SK-N-SH (cell line): ENCODE data around the gene PDHX. TPM values are rescaled to one million over a fixed set of nuclear protein-coding genes. Genes with fewer than 3 reads are reported as not detected.

Experiments used
- CTCF ChIA-PET: fragments of 300-600, 350-600 bp; formaldehyde crosslinking; extraction: SDS; loops from one replicate; lab custom pipeline; 2021; lab: Yijun Ruan, JAX
- POLR2A ChIA-PET: fragments of 350-600 bp; sonication (Branson Sonifier 250); formaldehyde crosslinking; extraction: SDS; loops from one replicate; lab custom pipeline; 2020; ENCODE audit warnings: antibody characterized with exemption, inconsistent platforms; lab: Yijun Ruan, JAX
- DNase-seq: peaks from one replicate; pipeline ENCODE4 v3.0.0; 2012
- H2AFZ ChIP-seq: fragments of 200-600 bp; sonication (generic); 2 replicates; pipeline ENCODE4 v1.8.1; 2016; ENCODE audit warnings: antibody characterized with exemption, mild to moderate bottlenecking, low read depth
- H3F3A ChIP-seq: fragments of 200-600 bp; sonication (generic); replicated peaks from 2 replicates; pipeline ENCODE3; 2016; ENCODE audit warnings: antibody characterized with exemption, mild to moderate bottlenecking; ENCODE audit not compliant: insufficient read depth
- H3K27ac ChIP-seq, 2 experiments: fragments of 200-500 bp in 1 of 2; fragments of 200-600 bp in 1 of 2; sonication (Bioruptor generic) in 1 of 2; sonication (generic), shearing (Covaris generic) in 1 of 2; 2 replicates each; pipeline versions ENCODE4 v1.5.1 to v1.6.1; 2014 to 2016; ENCODE audit warnings: low read depth in 2 of 2, inconsistent platforms in 1 of 2, low read length in 1 of 2, mild to moderate bottlenecking in 1 of 2, mixed read lengths in 1 of 2
- H3K27me3 ChIP-seq: fragments of 200-600 bp; sonication (generic), shearing (Covaris generic); 2 replicates; pipeline ENCODE4 v1.6.1; 2016; ENCODE audit warnings: mixed run types; ENCODE audit not compliant: insufficient read depth
- H3K36me3 ChIP-seq, 2 experiments: fragments of 200-500 bp in 1 of 2; fragments of 200-600 bp in 1 of 2; sonication (Bioruptor generic) in 1 of 2; sonication (generic) in 1 of 2; replicated peaks in 1 of 2; 2 replicates each; pipeline versions ENCODE3 to v1.5.1; 2014 to 2016; ENCODE audit warnings: low read length in 1 of 2, mild to moderate bottlenecking in 1 of 2; ENCODE audit not compliant: insufficient read depth in 2 of 2, control insufficient read depth in 1 of 2
- H3K4me1 ChIP-seq, 2 experiments: fragments of 200-500 bp in 1 of 2; fragments of 200-600 bp in 1 of 2; sonication (Bioruptor generic) in 1 of 2; sonication (generic), shearing (Covaris generic) in 1 of 2; 2 replicates each; pipeline versions ENCODE4 v1.5.1 to v1.6.1; 2014 to 2016; ENCODE audit warnings: low read depth in 1 of 2, low read length in 1 of 2, mixed run types in 1 of 2; ENCODE audit not compliant: insufficient read depth in 2 of 2, control insufficient read depth in 1 of 2
- H3K4me2 ChIP-seq: fragments of 200-600 bp; sonication (generic), shearing (Covaris generic); 2 replicates; pipeline ENCODE4 v1.6.1; 2017; ENCODE audit warnings: mixed run types
- H3K4me3 ChIP-seq, 2 experiments: fragments of 200-500 bp in 1 of 2; fragments of 200-600 bp in 1 of 2; sonication (Bioruptor generic) in 1 of 2; sonication (generic), shearing (Covaris generic) in 1 of 2; 2 replicates each; pipeline versions ENCODE4 v1.5.1 to v1.8.1; 2014 to 2016; ENCODE audit warnings: low read depth in 2 of 2, inconsistent platforms in 1 of 2, low read length in 1 of 2, mild to moderate bottlenecking in 1 of 2, mixed read lengths in 1 of 2, moderate library complexity in 1 of 2
- H3K79me2 ChIP-seq: fragments of 200-600 bp; sonication (generic); 2 replicates; pipeline ENCODE4 v1.8.1; 2017; ENCODE audit warnings: mild to moderate bottlenecking; ENCODE audit not compliant: insufficient read depth
- H3K9ac ChIP-seq: fragments of 200-600 bp; sonication (generic); 2 replicates; pipeline ENCODE4 v1.6.1; 2017; ENCODE audit warnings: mixed run types
- H3K9me2 ChIP-seq: fragments of 200-600 bp; sonication (generic); 2 replicates; pipeline ENCODE4 v1.6.1; 2017; ENCODE audit warnings: mixed run types
- H3K9me3 ChIP-seq: fragments of 200-600 bp; sonication (generic); 2 replicates; pipeline ENCODE4 v1.6.1; 2017; ENCODE audit warnings: mixed run types, mild to moderate bottlenecking, moderate library complexity
- H4K20me1 ChIP-seq: fragments of 200-600 bp; sonication (generic); 2 replicates; pipeline ENCODE4 v1.6.1; 2017; ENCODE audit warnings: mild to moderate bottlenecking, mixed run types; ENCODE audit not compliant: insufficient read depth
- EP300 ChIP-seq, 2 experiments: IDR thresholded peaks; 2 replicates each; pipeline versions ENCODE4 v1.4.0 to v1.6.1; 2012; ENCODE audit warnings: borderline replicate concordance in 1 of 2, low read depth in 1 of 2, low read length in 1 of 2
- EZH2phosphoT487 ChIP-seq: fragments of 200-600 bp; sonication (generic); IDR thresholded peaks from 2 replicates; pipeline ENCODE4 v1.6.1; 2017; ENCODE audit warnings: low read depth, mixed run types, mild to moderate bottlenecking, antibody characterized with exemption, moderate library complexity, borderline replicate concordance
- GATA2 ChIP-seq: sonication (generic); formaldehyde crosslinking; IDR thresholded peaks from 2 replicates; pipeline ENCODE4 v1.5.0; 2020; ENCODE audit warnings: mild to moderate bottlenecking, missing genetic modification reagents
- MEF2A ChIP-seq: IDR thresholded peaks from 2 replicates; pipeline ENCODE4 v1.4.0; 2012; ENCODE audit warnings: low read depth, borderline replicate concordance
- MXI1 ChIP-seq: IDR thresholded peaks from 2 replicates; pipeline ENCODE4 v1.6.1; 2012; ENCODE audit warnings: mild to moderate bottlenecking, low read depth, low read length, improper control_type of control experiment
- RAD21 ChIP-seq: IDR thresholded peaks from 2 replicates; pipeline ENCODE4 v1.6.1; 2012; ENCODE audit warnings: mild to moderate bottlenecking, low read length
- RCOR1 ChIP-seq: fragments of 150-350 bp; IDR thresholded peaks from 2 replicates; pipeline ENCODE4 v1.6.1; 2017; ENCODE audit warnings: antibody characterized with exemption, low read length
- SMC3 ChIP-seq: IDR thresholded peaks from 2 replicates; pipeline ENCODE4 v1.6.1; 2012; ENCODE audit warnings: low read depth, low read length, improper control_type of control experiment
- TAF1 ChIP-seq: IDR thresholded peaks from 2 replicates; pipeline ENCODE4 v1.6.1; 2012; ENCODE audit warnings: low read depth, mild to moderate bottlenecking, low read length, moderate library complexity, borderline replicate concordance
- TCF12 ChIP-seq: IDR thresholded peaks from 2 replicates; pipeline ENCODE4 v1.4.0; 2012
- WGBS: methylation state at CpG from one replicate; pipeline ENCODE4 v1.1.6; 2017; ENCODE audit warnings: low lambda C conversion rate; 5-methylcytosine and 5-hydroxymethylcytosine counted together
- polyA plus RNA-seq, 3 experiments: library from polyadenylated mRNA; depleted of rRNA; stranded (reverse); fragments of >200 nt; gene quantifications; 2 replicates each; pipeline ENCODE4 v1.2.3, GENCODE V29; 2012
- TF ChIP-seq, protein P1 (sequence below): IDR thresholded peaks from 2 replicates; pipeline ENCODE4; 2012
- TF ChIP-seq, protein P2 (sequence below): fragments of 150-350 bp; IDR thresholded peaks from 2 replicates; pipeline ENCODE4 v1.6.1; 2016; ENCODE audit warnings: mild to moderate bottlenecking, low read depth, low read length
- TF ChIP-seq, protein P3 (sequence below): fragments of 150-350 bp; IDR thresholded peaks from 2 replicates; pipeline ENCODE4 v1.6.1; 2017; ENCODE audit warnings: antibody characterized with exemption, low read length, low read depth, borderline replicate concordance
- TF ChIP-seq, protein P4 (sequence below): IDR thresholded peaks from 2 replicates; pipeline ENCODE4 v1.6.1; 2012; ENCODE audit warnings: mild to moderate bottlenecking, low read depth, low read length, moderate library complexity
- TF ChIP-seq, protein P5 (sequence below): fragments of 200-600 bp; sonication (generic); IDR thresholded peaks from 2 replicates; pipeline ENCODE4 v1.6.1; 2017; ENCODE audit warnings: antibody characterized with exemption, mild to moderate bottlenecking, moderate library complexity

PDHX gene
- polyA plus RNA-seq, 1 of the 3 experiments (the other 2 are of a cell fraction) = 14.8 TPM

DNA sequence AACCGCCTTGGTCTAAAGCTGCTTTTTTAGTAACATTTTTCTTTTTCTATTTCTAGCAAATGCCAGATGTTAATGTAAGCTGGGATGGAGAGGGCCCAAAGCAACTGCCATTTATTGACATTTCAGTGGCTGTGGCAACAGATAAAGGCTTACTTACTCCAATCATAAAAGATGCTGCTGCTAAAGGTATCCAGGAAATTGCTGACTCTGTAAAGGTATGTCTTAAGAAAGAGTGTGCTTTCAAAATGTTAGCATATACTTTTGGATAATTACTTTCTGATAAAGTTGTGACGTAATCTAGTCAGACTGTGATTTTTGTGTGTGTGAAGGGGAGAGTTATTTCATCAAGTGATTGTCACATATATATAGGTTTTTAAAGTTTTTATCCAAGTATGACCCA is 68.1 kb downstream of the PDHX start (continued):
- TF ChIP-seq GATA2 = no peak

DNA sequence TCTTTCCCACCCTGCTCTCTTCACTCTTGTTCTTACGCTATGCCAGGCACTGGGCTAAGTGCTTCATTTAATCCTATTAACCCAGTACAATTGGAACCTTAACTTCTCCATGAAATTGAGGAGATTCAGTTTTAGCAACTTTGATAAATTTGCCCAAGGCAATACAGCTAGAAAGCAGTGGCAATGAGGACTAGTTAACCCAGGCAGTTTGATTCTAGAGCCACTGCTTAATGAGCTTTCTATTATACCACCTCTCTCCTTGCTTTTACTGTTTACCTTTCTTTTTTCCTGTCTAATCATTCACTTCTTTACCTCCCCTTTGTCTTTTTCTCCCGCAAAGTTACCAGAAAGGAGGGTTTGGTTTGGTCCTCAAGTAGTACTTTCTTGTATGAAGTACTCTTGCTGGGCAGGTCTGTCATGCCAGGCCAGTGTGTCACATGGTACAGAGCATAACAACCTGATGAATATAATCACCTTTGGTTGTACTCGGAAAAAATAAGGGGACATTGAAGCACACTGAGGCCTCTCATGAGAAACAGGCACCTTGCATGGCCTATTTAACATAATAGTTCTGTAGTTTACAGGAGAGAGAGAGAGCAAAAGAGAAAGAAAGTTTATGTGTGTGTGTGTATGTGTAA is 70.6 kb downstream of the PDHX start:
- 92% methylated on average over 3 of the region's 3 CpGs for WGBS
- Histone ChIP-seq H3K9me2 (no peaks in the 10 kb centered on the region), H3K36me3 (peaks cover 19 to 34% of the 10 kb centered on the region in 2 experiments), H3K4me3 (no peak overlapping the region), H3K27ac (peak overlapping the region in 1 of 2 experiments; percentile 64; a peak in 1 of 4 replicates), H3K4me1 (peaks cover 0 to 10% of the 10 kb centered on the region in 2 experiments; a peak in 3 of 4 replicates), H3K79me2 (no peaks in the 10 kb centered on the region), H3K9ac (no peak overlapping the region), H3K4me2 (no peak overlapping the region), H3K27me3 (no peaks in the 10 kb centered on the region), H4K20me1 (no peaks in the 10 kb centered on the region), H3K9me3 (no peaks in the 10 kb centered on the region), H2AFZ (no peak overlapping the region), H3F3A (peaks cover 16% of the 10 kb centered on the region)
- ChIA-PET POLR2A (no interaction called here), CTCF (interaction anchor here (0.7 to 1.5 kb wide), 3 partner anchors 10 to 32 kb away, joined by 3 to 4 read pairs (median 3); no protein-coding TSS in a partner anchor)
- TF ChIP-seq RCOR1 = no peak
- TF ChIP-seq SMC3 = no peak
- TF ChIP-seq, protein P1, sequence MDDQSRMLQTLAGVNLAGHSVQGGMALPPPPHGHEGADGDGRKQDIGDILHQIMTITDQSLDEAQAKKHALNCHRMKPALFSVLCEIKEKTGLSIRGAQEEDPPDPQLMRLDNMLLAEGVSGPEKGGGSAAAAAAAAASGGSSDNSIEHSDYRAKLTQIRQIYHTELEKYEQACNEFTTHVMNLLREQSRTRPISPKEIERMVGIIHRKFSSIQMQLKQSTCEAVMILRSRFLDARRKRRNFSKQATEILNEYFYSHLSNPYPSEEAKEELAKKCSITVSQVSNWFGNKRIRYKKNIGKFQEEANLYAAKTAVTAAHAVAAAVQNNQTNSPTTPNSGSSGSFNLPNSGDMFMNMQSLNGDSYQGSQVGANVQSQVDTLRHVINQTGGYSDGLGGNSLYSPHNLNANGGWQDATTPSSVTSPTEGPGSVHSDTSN = no peak
- TF ChIP-seq, protein P2, sequence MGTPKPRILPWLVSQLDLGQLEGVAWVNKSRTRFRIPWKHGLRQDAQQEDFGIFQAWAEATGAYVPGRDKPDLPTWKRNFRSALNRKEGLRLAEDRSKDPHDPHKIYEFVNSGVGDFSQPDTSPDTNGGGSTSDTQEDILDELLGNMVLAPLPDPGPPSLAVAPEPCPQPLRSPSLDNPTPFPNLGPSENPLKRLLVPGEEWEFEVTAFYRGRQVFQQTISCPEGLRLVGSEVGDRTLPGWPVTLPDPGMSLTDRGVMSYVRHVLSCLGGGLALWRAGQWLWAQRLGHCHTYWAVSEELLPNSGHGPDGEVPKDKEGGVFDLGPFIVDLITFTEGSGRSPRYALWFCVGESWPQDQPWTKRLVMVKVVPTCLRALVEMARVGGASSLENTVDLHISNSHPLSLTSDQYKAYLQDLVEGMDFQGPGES = no peak
- TF ChIP-seq, protein P3, sequence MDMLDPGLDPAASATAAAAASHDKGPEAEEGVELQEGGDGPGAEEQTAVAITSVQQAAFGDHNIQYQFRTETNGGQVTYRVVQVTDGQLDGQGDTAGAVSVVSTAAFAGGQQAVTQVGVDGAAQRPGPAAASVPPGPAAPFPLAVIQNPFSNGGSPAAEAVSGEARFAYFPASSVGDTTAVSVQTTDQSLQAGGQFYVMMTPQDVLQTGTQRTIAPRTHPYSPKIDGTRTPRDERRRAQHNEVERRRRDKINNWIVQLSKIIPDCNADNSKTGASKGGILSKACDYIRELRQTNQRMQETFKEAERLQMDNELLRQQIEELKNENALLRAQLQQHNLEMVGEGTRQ = no peak
- no peak for DNase-seq

DNA sequence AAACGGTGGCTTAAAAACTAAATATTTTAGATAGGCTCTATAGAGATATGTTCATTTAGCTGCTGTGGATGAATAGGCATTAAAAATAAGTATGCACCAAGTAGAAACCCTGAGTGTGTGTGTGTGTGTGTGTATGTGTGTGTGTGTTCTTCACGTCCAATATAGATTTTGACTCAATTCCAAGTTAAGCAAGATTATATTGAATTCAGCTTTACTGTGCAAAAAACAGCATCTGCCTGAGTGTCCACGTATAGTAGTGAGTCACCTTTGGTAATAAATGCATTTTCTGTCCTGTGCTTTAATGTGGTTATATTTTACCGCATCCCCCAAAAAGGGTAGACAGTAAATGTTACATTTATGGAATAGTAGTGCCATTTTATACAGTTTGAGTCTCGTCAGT is 71.2 kb downstream of the PDHX start:
- H3K9me3 ChIP-seq = no peaks in the 10 kb centered on the region
- H3F3A ChIP-seq = peaks cover 16% of the 10 kb centered on the region
- no peak overlapping the region for H3K9ac ChIP-seq
- peaks cover 0 to 10% of the 10 kb centered on the region in 2 experiments; a peak in 3 of 4 replicates for H3K4me1 ChIP-seq
- H4K20me1 ChIP-seq = no peaks in the 10 kb centered on the region
- H3K36me3 ChIP-seq = peaks cover 24 to 40% of the 10 kb centered on the region in 2 experiments
- H2AFZ ChIP-seq = no peak overlapping the region
- ChIA-PET POLR2A (no interaction called here), CTCF (interaction anchor here (0.7 to 0.9 kb wide), 3 partner anchors 15 to 62 kb away, joined by 3 read pairs; no protein-coding TSS in a partner anchor)
- H3K27me3 ChIP-seq = no peaks in the 10 kb centered on the region
- no peak for DNase-seq
- 57% methylated on average over 5 of the region's 5 CpGs for WGBS
- H3K4me2 ChIP-seq = no peak overlapping the region
- no peaks in the 10 kb centered on the region for H3K79me2 ChIP-seq
- H3K27ac ChIP-seq = peak overlapping the region in 1 of 2 experiments; percentile 64; a peak in 3 of 4 replicates
- H3K4me3 ChIP-seq = no peak overlapping the region
- no peaks in the 10 kb centered on the region for H3K9me2 ChIP-seq
- no peak for TF ChIP-seq RAD21
- no peak for TF ChIP-seq EZH2phosphoT487
- TF ChIP-seq MEF2A = no peak
- no peak for TF ChIP-seq TAF1
- no peak for TF ChIP-seq MXI1
- TF ChIP-seq TCF12 = peak; percentile 42; the same call in 1 of the 2 replicates
- TF ChIP-seq, protein P4, sequence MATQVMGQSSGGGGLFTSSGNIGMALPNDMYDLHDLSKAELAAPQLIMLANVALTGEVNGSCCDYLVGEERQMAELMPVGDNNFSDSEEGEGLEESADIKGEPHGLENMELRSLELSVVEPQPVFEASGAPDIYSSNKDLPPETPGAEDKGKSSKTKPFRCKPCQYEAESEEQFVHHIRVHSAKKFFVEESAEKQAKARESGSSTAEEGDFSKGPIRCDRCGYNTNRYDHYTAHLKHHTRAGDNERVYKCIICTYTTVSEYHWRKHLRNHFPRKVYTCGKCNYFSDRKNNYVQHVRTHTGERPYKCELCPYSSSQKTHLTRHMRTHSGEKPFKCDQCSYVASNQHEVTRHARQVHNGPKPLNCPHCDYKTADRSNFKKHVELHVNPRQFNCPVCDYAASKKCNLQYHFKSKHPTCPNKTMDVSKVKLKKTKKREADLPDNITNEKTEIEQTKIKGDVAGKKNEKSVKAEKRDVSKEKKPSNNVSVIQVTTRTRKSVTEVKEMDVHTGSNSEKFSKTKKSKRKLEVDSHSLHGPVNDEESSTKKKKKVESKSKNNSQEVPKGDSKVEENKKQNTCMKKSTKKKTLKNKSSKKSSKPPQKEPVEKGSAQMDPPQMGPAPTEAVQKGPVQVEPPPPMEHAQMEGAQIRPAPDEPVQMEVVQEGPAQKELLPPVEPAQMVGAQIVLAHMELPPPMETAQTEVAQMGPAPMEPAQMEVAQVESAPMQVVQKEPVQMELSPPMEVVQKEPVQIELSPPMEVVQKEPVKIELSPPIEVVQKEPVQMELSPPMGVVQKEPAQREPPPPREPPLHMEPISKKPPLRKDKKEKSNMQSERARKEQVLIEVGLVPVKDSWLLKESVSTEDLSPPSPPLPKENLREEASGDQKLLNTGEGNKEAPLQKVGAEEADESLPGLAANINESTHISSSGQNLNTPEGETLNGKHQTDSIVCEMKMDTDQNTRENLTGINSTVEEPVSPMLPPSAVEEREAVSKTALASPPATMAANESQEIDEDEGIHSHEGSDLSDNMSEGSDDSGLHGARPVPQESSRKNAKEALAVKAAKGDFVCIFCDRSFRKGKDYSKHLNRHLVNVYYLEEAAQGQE = no peak
- no peak for TF ChIP-seq EP300 (IDR thresholded peaks at IDR 0.05; ENCODE audit: borderline replicate concordance in 1 of 2, low read depth in 1 of 2, low read length in 1 of 2)
- TF ChIP-seq GATA2 = no peak
- TF ChIP-seq, protein P5, sequence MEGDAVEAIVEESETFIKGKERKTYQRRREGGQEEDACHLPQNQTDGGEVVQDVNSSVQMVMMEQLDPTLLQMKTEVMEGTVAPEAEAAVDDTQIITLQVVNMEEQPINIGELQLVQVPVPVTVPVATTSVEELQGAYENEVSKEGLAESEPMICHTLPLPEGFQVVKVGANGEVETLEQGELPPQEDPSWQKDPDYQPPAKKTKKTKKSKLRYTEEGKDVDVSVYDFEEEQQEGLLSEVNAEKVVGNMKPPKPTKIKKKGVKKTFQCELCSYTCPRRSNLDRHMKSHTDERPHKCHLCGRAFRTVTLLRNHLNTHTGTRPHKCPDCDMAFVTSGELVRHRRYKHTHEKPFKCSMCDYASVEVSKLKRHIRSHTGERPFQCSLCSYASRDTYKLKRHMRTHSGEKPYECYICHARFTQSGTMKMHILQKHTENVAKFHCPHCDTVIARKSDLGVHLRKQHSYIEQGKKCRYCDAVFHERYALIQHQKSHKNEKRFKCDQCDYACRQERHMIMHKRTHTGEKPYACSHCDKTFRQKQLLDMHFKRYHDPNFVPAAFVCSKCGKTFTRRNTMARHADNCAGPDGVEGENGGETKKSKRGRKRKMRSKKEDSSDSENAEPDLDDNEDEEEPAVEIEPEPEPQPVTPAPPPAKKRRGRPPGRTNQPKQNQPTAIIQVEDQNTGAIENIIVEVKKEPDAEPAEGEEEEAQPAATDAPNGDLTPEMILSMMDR = no peak
